Esophagus squamous epithelium (tissue), 4 donors: ENCODE results near the gene PIAS4.

ENCODE experiments used
- CTCF ChIP-seq, 6 experiments: fragments of 450-650 bp in 4 of 6; fragments of 200-600 bp in 2 of 6; sonication (generic) in 2 of 6; IDR thresholded peaks; one replicate each; pipeline ENCODE4 v1.5.1; 2016 to 2019; ENCODE audit warnings: antibody characterized with exemption in 6 of 6, mild to moderate bottlenecking in 4 of 6, moderate library complexity in 4 of 6
- POLR2A ChIP-seq, 4 donors: fragments of 450-650 bp; IDR thresholded peaks; one replicate each; pipeline ENCODE4 v1.6.1; 2017; ENCODE audit warnings: antibody characterized with exemption in 4 of 4, mild to moderate bottlenecking in 4 of 4, moderate library complexity in 3 of 4

GRCh38 chr19:3970313-3970807, 37.2 kb upstream of the PIAS4 start:
- no peak for TF ChIP-seq POLR2A (IDR thresholded peaks at IDR 0.05)
- no peak for TF ChIP-seq CTCF (IDR thresholded peaks at IDR 0.05)
